ENCODE data around the gene REP15. TPM values are rescaled to one million over a fixed set of nuclear protein-coding genes. Genes with fewer than 3 reads are reported as not detected.

REP15 gene
- total RNA-seq, 1 experiment from 2014 or later = 1.3 TPM

DNA sequence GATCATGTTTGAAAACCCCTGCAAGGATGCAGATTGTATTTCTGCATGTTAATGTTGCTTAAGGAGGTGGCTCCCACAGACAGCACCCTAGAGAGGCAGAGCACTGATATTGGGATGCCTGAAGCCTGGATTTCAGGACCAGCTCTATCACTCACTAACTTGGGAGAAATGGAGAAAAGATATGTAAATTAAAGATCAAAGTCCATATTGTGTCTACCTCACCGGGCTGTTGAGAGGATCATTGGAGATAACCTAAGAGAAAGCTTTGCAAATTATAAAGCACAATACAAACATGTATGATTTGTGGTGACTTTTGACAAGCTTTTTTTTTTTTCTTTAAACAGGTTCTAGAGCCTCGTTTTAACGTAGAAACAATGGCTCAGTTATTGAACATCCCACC lies 7.6 kb upstream of the REP15 start:
- H3K4me3 Mint-ChIP-seq = no peak overlapping the region
- H3K9me3 Mint-ChIP-seq = no peaks in the 10 kb centered on the region
- no peak overlapping the region for H2AK5ac ChIP-seq (ENCODE audit: insufficient read length, low read length)
- TF ChIP-seq, protein P1, sequence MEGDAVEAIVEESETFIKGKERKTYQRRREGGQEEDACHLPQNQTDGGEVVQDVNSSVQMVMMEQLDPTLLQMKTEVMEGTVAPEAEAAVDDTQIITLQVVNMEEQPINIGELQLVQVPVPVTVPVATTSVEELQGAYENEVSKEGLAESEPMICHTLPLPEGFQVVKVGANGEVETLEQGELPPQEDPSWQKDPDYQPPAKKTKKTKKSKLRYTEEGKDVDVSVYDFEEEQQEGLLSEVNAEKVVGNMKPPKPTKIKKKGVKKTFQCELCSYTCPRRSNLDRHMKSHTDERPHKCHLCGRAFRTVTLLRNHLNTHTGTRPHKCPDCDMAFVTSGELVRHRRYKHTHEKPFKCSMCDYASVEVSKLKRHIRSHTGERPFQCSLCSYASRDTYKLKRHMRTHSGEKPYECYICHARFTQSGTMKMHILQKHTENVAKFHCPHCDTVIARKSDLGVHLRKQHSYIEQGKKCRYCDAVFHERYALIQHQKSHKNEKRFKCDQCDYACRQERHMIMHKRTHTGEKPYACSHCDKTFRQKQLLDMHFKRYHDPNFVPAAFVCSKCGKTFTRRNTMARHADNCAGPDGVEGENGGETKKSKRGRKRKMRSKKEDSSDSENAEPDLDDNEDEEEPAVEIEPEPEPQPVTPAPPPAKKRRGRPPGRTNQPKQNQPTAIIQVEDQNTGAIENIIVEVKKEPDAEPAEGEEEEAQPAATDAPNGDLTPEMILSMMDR (conservative IDR thresholded peaks at IDR 0.05) = no peak
- H2BK15ac ChIP-seq (ENCODE audit: low read depth, low read length) = no peak overlapping the region
- H2BK5ac ChIP-seq (ENCODE audit: insufficient read length, low read length) = no peak overlapping the region
- no peaks in the 10 kb centered on the region for H3K4me1 Mint-ChIP-seq
- peaks cover 2 to 34% (median 20%) of the 10 kb centered on the region in 3 experiments; a peak in 6 of 7 replicates for H3K36me3 Mint-ChIP-seq (ENCODE audit: insufficient read depth in 1 of 3, low read depth in 3 of 3)
- H3K27me3 ChIP-seq (ENCODE audit: insufficient read depth, low read length) = no peaks in the 10 kb centered on the region
- H3K4ac ChIP-seq (ENCODE audit: low read depth, low read length) = no peak overlapping the region
- H2AFZ ChIP-seq (ENCODE audit: low read length) = no peak overlapping the region
- H3K4me2 ChIP-seq (ENCODE audit: insufficient read depth, insufficient read length, low read length) = no peak overlapping the region
- H3K27ac ChIP-seq (ENCODE audit: insufficient read length, low read depth, low read length) = no peak overlapping the region
- H3K23me2 ChIP-seq (ENCODE audit: insufficient read length, low read depth, low read length, poor library complexity, severe bottlenecking) = no peaks in the 10 kb centered on the region
- H4K8ac ChIP-seq (replicated peaks; ENCODE audit: insufficient read length, low read depth, low read length) = no peak overlapping the region
- no peak overlapping the region for H3K27ac Mint-ChIP-seq
- WGBS (ENCODE audit: extremely low coverage, insufficient read length, low lambda C conversion rate) = no CpG with 5 or more reads among the region's 3 CpGs
- no peak overlapping the region for H4K91ac ChIP-seq (ENCODE audit: insufficient read length, low read depth, low read length)
- H3K18ac ChIP-seq (ENCODE audit: insufficient read length, low read depth, low read length) = no peak overlapping the region
- H4K5ac ChIP-seq (ENCODE audit: insufficient read length, low read depth, low read length) = no peak overlapping the region
- no peaks in the 10 kb centered on the region for H3K9me3 ChIP-seq (ENCODE audit: control insufficient read depth, low read depth, low read length)
- H3K14ac ChIP-seq (ENCODE audit: insufficient read depth, low read length) = no peak overlapping the region
- no peaks in the 10 kb centered on the region for H3K27me3 Mint-ChIP-seq (ENCODE audit: low read depth)
- H3K79me1 ChIP-seq (ENCODE audit: insufficient read depth, low read depth, low read length, poor library complexity, severe bottlenecking) = no peaks in the 10 kb centered on the region
- no peak overlapping the region for H3K56ac ChIP-seq (ENCODE audit: insufficient read length, low read depth, low read length)
- H3K4me1 ChIP-seq (ENCODE audit: insufficient read depth, low read length) = no peaks in the 10 kb centered on the region
- no peak overlapping the region for H2BK20ac ChIP-seq (ENCODE audit: low read depth, low read length, poor library complexity, severe bottlenecking)
- no peak overlapping the region for H2BK12ac ChIP-seq (ENCODE audit: insufficient read length, low read depth, low read length)
- H3K9ac ChIP-seq (ENCODE audit: extremely low read depth, insufficient read length, low read length) = no peak overlapping the region
- no peak overlapping the region for H3K23ac ChIP-seq (ENCODE audit: insufficient read length, low read depth, low read length)
- no peaks in the 10 kb centered on the region for H3K79me2 ChIP-seq (ENCODE audit: insufficient read depth, low read length)
- H3T11ph ChIP-seq (ENCODE audit: low read length) = no peak overlapping the region
- no peaks in the 10 kb centered on the region for H4K20me1 ChIP-seq (ENCODE audit: control insufficient read depth, insufficient read depth, insufficient read length)
- no peak overlapping the region for H2BK120ac ChIP-seq (ENCODE audit: low read depth, low read length, poor library complexity, severe bottlenecking)
- DNase-seq = no peak
